H9 (cell line): ENCODE results near the gene ZNF229. TPM values are rescaled to one million over a fixed set of nuclear protein-coding genes. Genes with fewer than 3 reads are reported as not detected.
"Not testable (repeated sequence)": the region's sequence is repeated elsewhere in the genome, so short reads cannot be mapped to it uniquely, and the experiment has no call there.

Experiments
- DNase-seq: peaks from one replicate; pipeline ENCODE4 v3.0.0-alpha.2; 2017
- H2AFZ ChIP-seq: one replicate; pipeline ENCODE4 v1.6.1; 2013; ENCODE audit warnings: mild to moderate bottlenecking, low read length, control low read depth, moderate library complexity
- H2AK5ac ChIP-seq: 2 replicates; pipeline ENCODE4 v1.6.1; 2013; ENCODE audit warnings: low read length, control low read depth, mixed read lengths; ENCODE audit not compliant: insufficient read length
- H2BK120ac ChIP-seq: one replicate; pipeline ENCODE4 v1.6.1; 2013; ENCODE audit warnings: low read depth, mild to moderate bottlenecking, low read length, control low read depth, inconsistent platforms; ENCODE audit not compliant: poor library complexity, severe bottlenecking
- H2BK12ac ChIP-seq: 2 replicates; pipeline ENCODE4 v1.6.1; 2013; ENCODE audit warnings: low read length, control low read depth, mixed read lengths, low read depth; ENCODE audit not compliant: insufficient read length
- H2BK15ac ChIP-seq: 2 replicates; pipeline ENCODE4 v1.6.1; 2013; ENCODE audit warnings: low read depth, low read length, control low read depth
- H2BK20ac ChIP-seq: one replicate; pipeline ENCODE4 v1.6.1; 2013; ENCODE audit warnings: low read depth, mild to moderate bottlenecking, low read length, control low read depth, inconsistent platforms; ENCODE audit not compliant: poor library complexity, severe bottlenecking
- H2BK5ac ChIP-seq: 2 replicates; pipeline ENCODE4 v1.6.1; 2013; ENCODE audit warnings: low read length, control low read depth, mixed read lengths; ENCODE audit not compliant: insufficient read length
- H3K14ac ChIP-seq: 2 replicates; pipeline ENCODE4 v1.6.1; 2013; ENCODE audit warnings: low read length, control low read depth; ENCODE audit not compliant: insufficient read depth
- H3K18ac ChIP-seq: 2 replicates; pipeline ENCODE4 v1.6.1; 2013; ENCODE audit warnings: low read depth, mild to moderate bottlenecking, mixed read lengths, low read length, control low read depth; ENCODE audit not compliant: insufficient read length
- H3K23ac ChIP-seq: 2 replicates; pipeline ENCODE4 v1.6.1; 2013; ENCODE audit warnings: low read length, control low read depth, mixed read lengths, low read depth; ENCODE audit not compliant: insufficient read length
- H3K23me2 ChIP-seq: 2 replicates; pipeline ENCODE4 v1.6.1; 2013; ENCODE audit warnings: low read depth, mild to moderate bottlenecking, mixed read lengths, low read length, control low read depth; ENCODE audit not compliant: insufficient read length, poor library complexity, severe bottlenecking
- H3K27ac ChIP-seq: 2 replicates; pipeline ENCODE4 v1.5.1; 2013; ENCODE audit warnings: low read length, control low read depth, mixed read lengths, low read depth; ENCODE audit not compliant: insufficient read length
- H3K27me3 ChIP-seq: 2 replicates; pipeline ENCODE4 v1.6.1; 2013; ENCODE audit warnings: low read length, control low read depth, inconsistent platforms; ENCODE audit not compliant: insufficient read depth
- H3K4ac ChIP-seq: 2 replicates; pipeline ENCODE4 v1.6.1; 2013; ENCODE audit warnings: low read depth, mild to moderate bottlenecking, control low read depth, inconsistent platforms, low read length, moderate library complexity
- H3K4me1 ChIP-seq: 2 replicates; pipeline ENCODE4 v1.6.1; 2013; ENCODE audit warnings: low read length, control low read depth, inconsistent platforms; ENCODE audit not compliant: insufficient read depth
- H3K4me2 ChIP-seq: 2 replicates; pipeline ENCODE4 v1.6.1; 2013; ENCODE audit warnings: low read length, control low read depth, mixed read lengths; ENCODE audit not compliant: insufficient read length, insufficient read depth
- H3K56ac ChIP-seq: 2 replicates; pipeline ENCODE4 v1.6.1; 2013; ENCODE audit warnings: low read depth, mild to moderate bottlenecking, mixed read lengths, low read length, control low read depth; ENCODE audit not compliant: insufficient read length
- H3K79me1 ChIP-seq: 2 replicates; pipeline ENCODE4 v1.6.1; 2013; ENCODE audit warnings: low read depth, mild to moderate bottlenecking, moderate library complexity, low read length, control low read depth, inconsistent platforms; ENCODE audit not compliant: insufficient read depth, poor library complexity, severe bottlenecking
- H3K79me2 ChIP-seq: 2 replicates; pipeline ENCODE4 v1.6.1; 2013; ENCODE audit warnings: low read length, control low read depth, inconsistent platforms; ENCODE audit not compliant: insufficient read depth
- H3K9ac ChIP-seq: 2 replicates; pipeline ENCODE4 v1.6.1; 2013; ENCODE audit warnings: low read length, control low read depth, mixed read lengths; ENCODE audit not compliant: insufficient read length; ENCODE audit errors: extremely low read depth
- H3K9me3 ChIP-seq: one replicate; pipeline ENCODE4 v1.6.1; 2013; ENCODE audit warnings: low read depth, low read length, inconsistent platforms; ENCODE audit not compliant: control insufficient read depth
- H3T11ph ChIP-seq: one replicate; pipeline ENCODE4 v1.6.1; 2013; ENCODE audit warnings: mild to moderate bottlenecking, low read length, control low read depth, inconsistent platforms
- H4K20me1 ChIP-seq: one replicate; pipeline ENCODE4 v1.6.1; 2013; ENCODE audit not compliant: control insufficient read depth, insufficient read length, insufficient read depth
- H4K5ac ChIP-seq: 2 replicates; pipeline ENCODE4 v1.6.1; 2013; ENCODE audit warnings: low read depth, mild to moderate bottlenecking, mixed read lengths, low read length, control low read depth; ENCODE audit not compliant: insufficient read length
- H4K8ac ChIP-seq: replicated peaks from 2 replicates; pipeline ENCODE4 v1.6.1; 2013; ENCODE audit warnings: low read length, control low read depth, mixed read lengths, low read depth; ENCODE audit not compliant: insufficient read length
- H4K91ac ChIP-seq: 2 replicates; pipeline ENCODE4 v1.6.1; 2013; ENCODE audit warnings: low read depth, mild to moderate bottlenecking, moderate library complexity, mixed read lengths, low read length, control low read depth; ENCODE audit not compliant: insufficient read length
- H3K27ac Mint-ChIP-seq, 3 experiments: 2 replicates in 2 of 3; 3 replicates in 1 of 3; pipeline ENCODE4 v1.8.0; 2020 to 2021; ENCODE audit warnings: mixed read lengths in 3 of 3, mild to moderate bottlenecking in 1 of 3, moderate library complexity in 1 of 3
- H3K27me3 Mint-ChIP-seq: 2 replicates; pipeline ENCODE4 v1.8.0; 2021; ENCODE audit warnings: low read depth, mild to moderate bottlenecking, moderate library complexity, mixed read lengths
- H3K36me3 Mint-ChIP-seq, 3 experiments: 2 replicates in 2 of 3; 3 replicates in 1 of 3; pipeline ENCODE4 v1.8.0; 2020 to 2021; ENCODE audit warnings: low read depth in 3 of 3, mixed read lengths in 3 of 3; ENCODE audit not compliant: insufficient read depth in 1 of 3
- H3K4me1 Mint-ChIP-seq, 2 experiments: 2 replicates each; pipeline ENCODE4 v1.8.0; 2020; ENCODE audit warnings: mixed read lengths in 2 of 2
- H3K4me3 Mint-ChIP-seq, 2 experiments: 2 replicates in 1 of 2; 3 replicates in 1 of 2; pipeline ENCODE4 v1.8.0; 2020 to 2021; ENCODE audit warnings: mild to moderate bottlenecking in 2 of 2, mixed read lengths in 2 of 2, moderate library complexity in 1 of 2
- H3K9me3 Mint-ChIP-seq, 2 experiments: 2 replicates in 1 of 2; 3 replicates in 1 of 2; pipeline ENCODE4 v1.8.0; 2020; ENCODE audit warnings: mild to moderate bottlenecking in 2 of 2, mixed read lengths in 2 of 2, moderate library complexity in 1 of 2
- CTCF ChIP-seq: fragments of 200-600 bp; sonication (generic); conservative IDR thresholded peaks from 3 replicates; pipeline ENCODE4 v1.8.0; 2021; ENCODE audit warnings: antibody characterized with exemption, mild to moderate bottlenecking
- WGBS: extraction: QIAGEN DNeasy Blood & Tissue Kit; methylation state at CpG from one replicate; pipeline ENCODE4 v1.1.7; 2013; ENCODE audit warnings: missing lambda C conversion rate, low lambda C conversion rate, mixed read lengths; ENCODE audit not compliant: insufficient read length; ENCODE audit errors: extremely low coverage; 5-methylcytosine and 5-hydroxymethylcytosine counted together
- total RNA-seq: library from RNA; stranded (reverse); gene quantifications from 2 replicates; pipeline ENCODE4 v1.2.1, GENCODE V29; 2021

ZNF229 gene
- total RNA-seq, 1 experiment from 2014 or later, result 7.4 TPM

GRCh38 chr19:44476559-44477408, 28.5 kb upstream of the ZNF229 start:
- no peak overlapping the region for H2BK20ac ChIP-seq
- H3K4me1 Mint-ChIP-seq, result no peaks in the 10 kb centered on the region
- H3K23me2 ChIP-seq, result no peaks in the 10 kb centered on the region
- no peak overlapping the region for H3K18ac ChIP-seq
- H3K27me3 ChIP-seq, result no peaks in the 10 kb centered on the region
- peaks cover 99 to 100% of the 10 kb centered on the region in 2 experiments for H3K9me3 Mint-ChIP-seq
- H3K4me1 ChIP-seq, result no peaks in the 10 kb centered on the region
- H4K5ac ChIP-seq, result no peak overlapping the region
- H2BK12ac ChIP-seq, result no peak overlapping the region
- H3K4ac ChIP-seq, result no peak overlapping the region
- H3T11ph ChIP-seq, result no peak overlapping the region
- no peak overlapping the region for H3K23ac ChIP-seq
- no peak overlapping the region for H3K4me2 ChIP-seq
- no peak overlapping the region for H2AFZ ChIP-seq
- no peak overlapping the region for H2BK15ac ChIP-seq
- peaks cover 81 to 95% (median 93%) of the 10 kb centered on the region in 3 experiments for H3K36me3 Mint-ChIP-seq
- H2BK5ac ChIP-seq, result no peak overlapping the region
- no peak overlapping the region for H3K14ac ChIP-seq
- no peaks in the 10 kb centered on the region for H3K79me2 ChIP-seq
- no peak overlapping the region for H3K27ac Mint-ChIP-seq
- H3K4me3 Mint-ChIP-seq, result no peak overlapping the region
- no peaks in the 10 kb centered on the region for H3K79me1 ChIP-seq
- no peaks in the 10 kb centered on the region for H4K20me1 ChIP-seq
- H2AK5ac ChIP-seq, result no peak overlapping the region
- no peak overlapping the region for H3K9ac ChIP-seq
- no peak overlapping the region for H4K91ac ChIP-seq
- peaks cover 23% of the 10 kb centered on the region for H3K27me3 Mint-ChIP-seq
- no peak overlapping the region for H4K8ac ChIP-seq
- peaks cover 98% of the 10 kb centered on the region for H3K9me3 ChIP-seq
- WGBS, result no CpG with 5 or more reads among the region's 7 CpGs
- no peak for TF ChIP-seq CTCF
- no peak for DNase-seq
- no peak overlapping the region for H3K56ac ChIP-seq
- H2BK120ac ChIP-seq, result no peak overlapping the region
- H3K27ac ChIP-seq, result no peak overlapping the region

- H3K23ac ChIP-seq, H2BK20ac ChIP-seq, H3K79me2 ChIP-seq, H3K18ac ChIP-seq, H2AK5ac ChIP-seq, DNase-seq, H3K9ac ChIP-seq, H4K91ac ChIP-seq, H3K23me2 ChIP-seq, H2BK120ac ChIP-seq, H4K20me1 ChIP-seq, H3K79me1 ChIP-seq, H2AFZ ChIP-seq, H3T11ph ChIP-seq, H3K4me2 ChIP-seq, H3K27me3 ChIP-seq, H3K14ac ChIP-seq, H4K8ac ChIP-seq, H3K27ac Mint-ChIP-seq, H2BK5ac ChIP-seq, H3K56ac ChIP-seq, H2BK15ac ChIP-seq, H4K5ac ChIP-seq, H3K4ac ChIP-seq, H3K4me1 Mint-ChIP-seq, H2BK12ac ChIP-seq, H3K27ac ChIP-seq, H3K4me1 ChIP-seq: not testable (repeated sequence)
- Mint-ChIP-seq H3K4me3 (peak overlapping the region in 1 of 2 experiments; percentile 13; a peak in 1 of 5 replicates), H3K9me3 (peaks cover 82 to 94% of the 10 kb centered on the region in 2 experiments), H3K27me3 (peaks cover 17% of the 10 kb centered on the region), H3K36me3 (peaks cover 9 to 46% (median 26%) of the 10 kb centered on the region in 3 experiments)
- H3K9me3 ChIP-seq, result peaks cover 55% of the 10 kb centered on the region
- no CpG with 5 or more reads among the region's 5 CpGs for WGBS
Observed at GRCh38 chr19:44468730-44469129, 20.5 kb upstream of the ZNF229 start.
